Measurements from ENCODE around the gene AMH. TPM values are rescaled to one million over a fixed set of nuclear protein-coding genes. Genes with fewer than 3 reads are reported as not detected.

Gene AMH
- total RNA-seq, 1 experiment from 2014 or later, result 11.2 TPM

GRCh38 chr19:2235381-2236063 lies 13.6 kb upstream of the AMH start:
- ATAC-seq, result no peak
- Mint-ChIP-seq H3K9me3 (no peaks in the 10 kb centered on the region), H3K4me3 (peak overlapping the region; percentile 93), H3K27me3 (ENCODE audit: low read depth) (peaks cover 5% of the 10 kb centered on the region; the same call in 1 of the 2 replicates), H3K36me3 (peaks cover 14% of the 10 kb centered on the region; the same call in 1 of the 2 replicates), H3K27ac (peak overlapping the region; percentile 90), H3K4me1 (peaks cover 33% of the 10 kb centered on the region)
- ChIA-PET CTCF (interaction anchor here (0.6 to 2.2 kb wide), 21 partner anchors 9 to 324 kb away, joined by 3 to 11 read pairs (median 4); partner anchors contain the start of gene AMH), POLR2A (interaction anchor here (1.0 to 1.2 kb wide), 2 partner anchors 40 to 67 kb away, joined by 3 to 4 read pairs; no protein-coding TSS in a partner anchor)
- DNase-seq (ENCODE audit: low spot score), result no peak
- TF ChIP-seq FOXP1 (CRISPR knock-in tag; IDR thresholded peaks at IDR 0.05; ENCODE audit: borderline replicate concordance) (no peak), ZMAT4 (CRISPR knock-in tag; IDR thresholded peaks at IDR 0.05) (no peak), ETV6 (CRISPR knock-in tag; IDR thresholded peaks at IDR 0.05) (0 out of 2 replicates have a peak, but pooled peaks have one; percentile 51), MAX (CRISPR knock-in tag; IDR thresholded peaks at IDR 0.05) (no peak), GRHL2 (CRISPR knock-in tag; IDR thresholded peaks at IDR 0.05; ENCODE audit: insufficient replicate concordance, severe bottlenecking) (no peak), PREB (CRISPR knock-in tag; IDR thresholded peaks at IDR 0.05; ENCODE audit: borderline replicate concordance) (no peak), ATF3 (CRISPR knock-in tag; conservative IDR thresholded peaks at IDR 0.05) (no peak), RELA (CRISPR knock-in tag; IDR thresholded peaks at IDR 0.05; ENCODE audit: borderline replicate concordance) (no peak), ELF4 (CRISPR knock-in tag; IDR thresholded peaks at IDR 0.05; ENCODE audit: low read depth) (no peak), ATF6 (CRISPR knock-in tag; IDR thresholded peaks at IDR 0.05) (no peak), ZNF423 (CRISPR knock-in tag; IDR thresholded peaks at IDR 0.05) (peak; percentile 55), JUN (CRISPR knock-in tag; IDR thresholded peaks at IDR 0.05) (no peak), MYBL2 (CRISPR knock-in tag; IDR thresholded peaks at IDR 0.05) (no peak)

GRCh38 chr19:2236064-2236313 lies 13.1 kb upstream of the AMH start:
- H3K36me3 Mint-ChIP-seq, result peaks cover 14% of the 10 kb centered on the region; the same call in 1 of the 2 replicates
- ChIA-PET CTCF (interaction anchor here (0.6 to 1.5 kb wide), 19 partner anchors 10 to 323 kb away, joined by 3 to 11 read pairs (median 4); partner anchors contain the start of gene AMH), POLR2A (interaction anchor here (1.0 to 1.2 kb wide), 2 partner anchors 39 to 67 kb away, joined by 3 to 4 read pairs; no protein-coding TSS in a partner anchor)
- no peak for ATAC-seq
- peaks cover 38% of the 10 kb centered on the region for H3K4me1 Mint-ChIP-seq
- peak overlapping the region; percentile 93 for H3K4me3 Mint-ChIP-seq
- H3K27me3 Mint-ChIP-seq (ENCODE audit: low read depth), result peaks cover 5% of the 10 kb centered on the region; the same call in 1 of the 2 replicates
- TF ChIP-seq IRF2 (CRISPR knock-in tag; IDR thresholded peaks at IDR 0.05; ENCODE audit: borderline replicate concordance, low read depth) (no peak), JUN (CRISPR knock-in tag; IDR thresholded peaks at IDR 0.05) (peak; percentile 55; the same call in 1 of the 2 replicates), KAT7 (CRISPR knock-in tag; IDR thresholded peaks at IDR 0.05; ENCODE audit: borderline replicate concordance) (0 out of 2 replicates have a peak, but pooled peaks have one; percentile 44), ZNF671 (CRISPR knock-in tag; IDR thresholded peaks at IDR 0.05) (no peak)
- no peak for DNase-seq (ENCODE audit: low spot score)
- H3K9me3 Mint-ChIP-seq, result no peaks in the 10 kb centered on the region
- no peak overlapping the region for H3K27ac Mint-ChIP-seq

All from WTC11 (cell line).